Cardiac septum (tissue), 1 donor: Measurements from ENCODE around the gene HEATR9. TPM values are rescaled to one million over a fixed set of nuclear protein-coding genes. Genes with fewer than 3 reads are reported as not detected.

ENCODE experiments used
- DNase-seq: peaks from one replicate; pipeline ENCODE4 v3.0.0-alpha.2; 2020; ENCODE audit warnings: low spot score
- intact Hi-C: fragments of 100-400 bp; cut with DNase I; formaldehyde crosslinking; loops from one replicate; pipeline ENCODE4 v1.14.0; 2022
- total RNA-seq: library from RNA; stranded (reverse); fragmentation: NEBNext Ultra II Directional; extraction: Animal tissue kit (Norgen Biotek cat#: 25700); gene quantifications from one replicate; pipeline ENCODE4 v1.2.1, GENCODE V29; 2021
- donor health status: DM: no; HTN: no; CAD: no.

Gene HEATR9
- total RNA-seq, 1 donor from 2014 or later = not detected

GRCh38 chr17:35870906-35871819, 2.5 kb upstream of the HEATR9 start:
- intact Hi-C loops = no loop called here
- DNase-seq = no peak

DNA sequence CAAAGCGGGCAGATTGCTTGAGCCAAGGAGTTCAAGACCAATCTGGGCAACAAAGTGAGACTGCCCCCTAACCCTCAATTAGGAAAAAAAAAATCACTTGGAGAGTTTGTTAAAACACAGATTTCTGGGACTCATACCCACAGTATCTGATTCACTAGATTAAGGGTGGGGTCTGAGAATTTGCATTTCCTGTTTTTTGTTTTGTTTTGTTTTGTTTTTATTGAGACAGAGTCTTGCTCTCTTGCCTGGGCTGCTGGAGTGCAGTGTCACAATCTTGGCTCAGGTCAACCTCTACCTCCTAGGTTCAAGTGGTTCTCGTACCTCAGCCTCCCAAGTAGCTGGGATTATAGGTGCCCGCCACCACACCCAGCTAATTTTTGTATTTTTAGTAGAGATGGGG, 1.1 kb downstream of the HEATR9 start:
- intact Hi-C loops = no loop called here
- DNase-seq = no peak

DNA sequence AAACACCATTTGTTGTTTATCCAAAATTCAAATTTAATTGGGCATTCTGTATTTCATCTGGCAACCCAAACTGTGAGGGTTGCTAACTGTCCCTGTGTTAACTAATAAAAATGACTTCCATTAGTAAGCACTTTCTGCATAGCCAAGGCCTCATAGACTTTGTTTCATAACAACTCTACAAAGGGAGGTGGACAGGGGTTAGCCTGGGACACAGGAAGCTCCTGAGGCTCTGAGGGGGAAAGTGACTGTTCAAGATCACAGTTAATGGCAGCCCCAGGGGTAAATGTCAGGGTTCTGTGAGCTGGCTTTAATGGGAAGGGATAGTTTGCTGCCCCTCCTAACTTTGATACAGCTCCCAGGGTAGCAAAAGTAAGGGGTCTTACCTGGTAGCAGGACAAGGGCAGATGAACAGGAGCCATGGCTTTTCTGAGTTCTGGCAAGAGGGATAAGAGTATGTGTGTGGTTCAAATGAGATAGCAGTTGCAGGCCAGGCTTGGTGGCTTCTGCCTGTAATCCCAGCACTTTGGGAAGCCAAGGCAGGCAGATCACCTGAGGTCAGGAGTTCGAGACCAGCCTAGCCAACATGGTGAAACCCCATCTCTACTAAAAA, 2.2 kb downstream of the HEATR9 start:
- no peak for DNase-seq
- intact Hi-C loops = no loop called here

- intact Hi-C loops = no loop called here
- no peak for DNase-seq
These were observed 3.0 kb downstream of the HEATR9 start for GRCh38 chr17:35865412-35866340.

DNA sequence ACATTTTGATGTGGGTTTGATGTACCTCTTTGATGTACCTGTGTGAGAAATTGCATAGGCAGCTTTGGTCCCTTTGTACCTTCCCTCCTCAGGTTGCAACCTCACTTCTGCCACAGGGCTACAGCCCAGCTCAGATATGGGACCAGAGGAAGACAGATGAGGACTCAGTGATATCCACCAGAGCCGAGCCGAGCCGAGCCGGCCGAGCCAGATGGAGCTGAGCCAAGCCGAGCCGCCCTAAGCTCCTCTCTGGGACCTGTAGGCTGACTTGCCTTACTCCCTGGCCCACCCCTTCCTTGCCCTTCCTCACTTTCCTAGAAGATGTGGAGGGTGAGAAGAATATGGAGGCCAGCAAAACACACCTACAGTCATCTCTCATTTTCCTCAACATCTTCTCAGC, 3.8 kb downstream of the HEATR9 start:
- no peak for DNase-seq
- intact Hi-C loops = no loop called here

GRCh38 chr17:35856603-35857002, 12.1 kb downstream of the HEATR9 start:
- intact Hi-C loops = no loop called here
- no peak for DNase-seq

DNA sequence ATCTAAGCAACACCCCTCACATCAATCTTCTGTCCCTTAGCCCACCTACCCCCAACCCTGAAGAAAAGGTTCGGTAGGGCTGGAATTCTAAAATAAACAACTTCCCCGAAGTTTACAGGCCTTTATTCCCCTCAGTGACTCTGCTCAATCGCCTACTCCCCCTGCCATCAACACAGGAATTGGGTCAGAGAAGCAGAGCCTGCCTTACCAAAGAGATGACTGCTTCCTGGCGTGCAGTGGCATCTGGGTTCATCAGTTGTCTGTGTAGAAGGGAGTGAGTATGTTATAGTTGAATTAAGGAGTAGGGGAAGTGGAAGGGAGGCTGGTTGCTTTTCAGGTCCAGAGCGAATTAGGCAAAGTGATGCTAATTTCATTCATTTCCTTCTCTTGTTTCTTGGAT, 12.7 kb downstream of the HEATR9 start:
- intact Hi-C loops = no loop called here
- no peak for DNase-seq

GRCh38 chr17:35849469-35850348, 19.0 kb downstream of the HEATR9 start:
- no peak for DNase-seq
- intact Hi-C loops = no loop called here

GRCh38 chr17:35847633-35848373, 20.9 kb downstream of the HEATR9 start:
- no peak for DNase-seq
- intact Hi-C loops = no loop called here

DNA sequence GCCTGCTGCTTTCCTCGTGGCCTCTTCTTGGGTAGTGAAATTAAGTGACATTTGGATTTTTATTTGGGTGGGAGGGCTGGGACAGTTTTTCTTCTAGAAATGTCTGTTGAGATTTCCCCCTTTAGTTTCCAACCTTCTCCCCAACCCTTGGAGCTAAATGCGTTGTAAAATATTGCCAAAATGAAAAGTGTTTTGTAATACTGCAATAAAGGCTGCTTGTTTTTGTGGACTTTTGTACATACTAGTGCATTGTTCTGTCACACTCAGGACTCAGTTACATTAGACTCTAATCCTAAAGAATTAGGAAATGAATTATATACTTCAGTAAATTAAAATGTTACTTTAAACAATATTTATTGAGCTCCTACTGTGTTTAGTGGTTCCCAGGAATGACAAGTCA, 21.7 kb downstream of the HEATR9 start:
- intact Hi-C loops = no loop called here
- DNase-seq = no peak

GRCh38 chr17:35846055-35846809, 22.5 kb downstream of the HEATR9 start:
- intact Hi-C loops = no loop called here

DNA sequence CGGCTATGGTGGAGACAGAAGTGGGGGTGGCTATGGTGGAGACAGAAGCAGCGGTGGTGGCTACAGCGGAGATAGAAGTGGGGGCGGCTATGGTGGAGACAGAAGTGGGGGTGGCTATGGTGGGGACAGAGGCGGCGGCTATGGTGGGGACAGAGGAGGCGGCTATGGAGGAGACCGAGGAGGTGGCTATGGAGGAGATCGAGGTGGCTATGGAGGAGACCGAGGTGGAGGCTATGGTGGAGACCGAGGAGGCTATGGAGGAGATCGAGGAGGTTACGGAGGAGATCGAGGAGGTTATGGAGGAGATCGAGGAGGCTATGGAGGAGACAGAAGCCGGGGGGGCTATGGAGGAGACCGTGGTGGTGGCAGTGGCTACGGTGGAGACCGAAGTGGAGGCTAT, 24.1 kb downstream of the HEATR9 start:
- intact Hi-C loops = no loop called here
- DNase-seq = no peak

More at GRCh38 chr17:35846055-35846809, 22.5 kb downstream of the HEATR9 start:
- no peak for DNase-seq

GRCh38 chr17:35843698-35844097, 25.0 kb downstream of the HEATR9 start:
- intact Hi-C loops = no loop called here
- no peak for DNase-seq

- intact Hi-C loops = no loop called here
- no peak for DNase-seq
These were observed 26.5 kb downstream of the HEATR9 start for GRCh38 chr17:35842239-35842638.

DNA sequence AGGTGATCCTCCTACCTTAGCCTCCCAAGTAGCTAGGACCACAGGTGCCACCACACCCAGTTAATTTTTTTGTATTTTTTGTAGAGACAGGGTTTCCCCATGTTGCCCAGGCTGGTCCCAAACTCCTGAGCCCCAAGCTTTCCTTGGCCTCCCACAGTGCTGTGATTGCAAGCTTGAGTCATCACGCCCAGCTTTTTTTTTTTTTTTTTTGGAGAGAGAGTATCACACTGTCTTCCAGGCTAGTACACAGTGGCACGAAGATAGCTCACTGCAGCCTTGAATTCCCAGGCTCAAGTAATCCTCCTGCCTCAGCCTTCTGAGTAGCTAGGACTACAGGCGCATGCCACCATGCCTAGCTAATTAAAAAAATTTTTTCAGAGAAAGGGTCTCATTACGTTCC, 27.2 kb downstream of the HEATR9 start:
- no peak for DNase-seq
- intact Hi-C loops = no loop called here

- intact Hi-C loops = no loop called here
These were observed 27.6 kb downstream of the HEATR9 start for GRCh38 chr17:35841101-35841500.

GRCh38 chr17:35825206-35825605, 43.5 kb downstream of the HEATR9 start:
- no peak for DNase-seq
- intact Hi-C loops = no loop called here

More at GRCh38 chr17:35841101-35841500, 27.6 kb downstream of the HEATR9 start:
- no peak for DNase-seq

- DNase-seq = no peak
- intact Hi-C loops = no loop called here
These were observed 47.4 kb downstream of the HEATR9 start for GRCh38 chr17:35821308-35821707.
